ENCODE data around the gene PDHX.

GRCh38 chr11:34948696-34949095 lies 32.3 kb downstream of the PDHX start:
- TF ChIP-seq CTCF (optimal IDR thresholded peaks at IDR 0.05 in 1 of 3, IDR thresholded peaks at IDR 0.05 in 1 of 3, conservative IDR thresholded peaks at IDR 0.05 in 1 of 3; ENCODE audit: extremely low read depth in 1 of 3, insufficient read depth in 2 of 3, low read length in 3 of 3) (no peak), EZH2 (IDR thresholded peaks at IDR 0.05; ENCODE audit: low read length) (no peak)

Measured in keratinocyte (primary cell).